NCI-H1436 treated with DMSO at 0.1 percent for 48 hours (cell line): ENCODE data around the gene HNRNPM.
"Not testable (repeated sequence)": the region's sequence is repeated elsewhere in the genome, so short reads cannot be mapped to it uniquely, and the experiment has no call there.

Experiments used
- DNase-seq: peaks from one replicate; lab custom pipeline; 2025; lab: John Stamatoyannopoulos, UW

HNRNPM gene

GRCh38 chr19:8444677-8445487 is at the start of gene HNRNPM:
HNRNPM (plus strand) TSS chr19:8444975; CDS start chr19:8444999, 24 bp downstream.
- peak; percentile 85 for DNase-seq

GRCh38 chr19:8395621-8396082 is 49.1 kb upstream of the HNRNPM start:
- no peak for DNase-seq

GRCh38 chr19:8396185-8396562 is 48.6 kb upstream of the HNRNPM start:
- no peak for DNase-seq

- no peak for DNase-seq
These were observed 48.1 kb upstream of the HNRNPM start for GRCh38 chr19:8396563-8397203.

GRCh38 chr19:8397271-8397670 is 47.5 kb upstream of the HNRNPM start:
- DNase-seq = no peak

- DNase-seq = no peak
These were observed 46.9 kb upstream of the HNRNPM start for GRCh38 chr19:8397746-8398310.

GRCh38 chr19:8398311-8398771 is 46.4 kb upstream of the HNRNPM start:
- no peak for DNase-seq

- DNase-seq = no peak
These were observed 45.0 kb upstream of the HNRNPM start for GRCh38 chr19:8399681-8400188.

- no peak for DNase-seq
These were observed 42.8 kb upstream of the HNRNPM start for GRCh38 chr19:8401981-8402411.

- no peak for DNase-seq
These were observed 41.5 kb upstream of the HNRNPM start for GRCh38 chr19:8403098-8403819.

GRCh38 chr19:8403820-8404109 is 41.0 kb upstream of the HNRNPM start:
- DNase-seq = no peak

GRCh38 chr19:8404391-8405151 is 40.2 kb upstream of the HNRNPM start:
- no peak for DNase-seq

GRCh38 chr19:8410718-8411117 is 34.1 kb upstream of the HNRNPM start:
- not testable (repeated sequence) for DNase-seq

GRCh38 chr19:8412783-8413628 is 31.8 kb upstream of the HNRNPM start, which contains the start of gene MARCHF2:
MARCHF2 (plus strand) TSS chr19:8413305; CDS start chr19:8421841, 8,536 bp downstream.
- DNase-seq = peak; percentile 72

- DNase-seq = no peak
These were observed 31.2 kb upstream of the HNRNPM start for GRCh38 chr19:8413629-8413995.

GRCh38 chr19:8416796-8417195 is 28.0 kb upstream of the HNRNPM start:
- no peak for DNase-seq

- no peak for DNase-seq
These were observed 23.0 kb upstream of the HNRNPM start for GRCh38 chr19:8421484-8422461.

GRCh38 chr19:8423817-8424223 is 21.0 kb upstream of the HNRNPM start:
- no peak for DNase-seq

- not testable (repeated sequence) for DNase-seq
These were observed 19.4 kb upstream of the HNRNPM start for GRCh38 chr19:8425331-8425730.
